ENCODE results near the gene KLF7.

DNA sequence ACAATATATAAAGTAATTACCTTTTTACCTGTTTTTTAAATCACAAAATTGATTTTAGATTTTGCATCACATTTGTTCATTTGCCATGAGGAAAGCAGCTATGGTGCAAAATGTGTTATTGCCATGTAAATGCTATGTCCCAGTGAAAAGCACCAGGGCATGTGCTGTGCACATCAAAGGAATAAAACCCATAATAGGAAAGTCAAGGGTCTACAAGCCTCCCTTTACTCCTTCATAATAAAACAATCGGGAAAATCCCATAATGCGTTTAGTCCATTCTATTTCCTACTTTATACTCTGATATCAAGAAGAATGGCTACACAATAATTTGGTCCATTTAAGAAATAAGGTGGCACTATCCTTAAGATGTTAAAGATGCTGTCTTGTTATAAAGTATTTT, 53.0 kb downstream of the KLF7 start:
- TF ChIP-seq, protein P1, sequence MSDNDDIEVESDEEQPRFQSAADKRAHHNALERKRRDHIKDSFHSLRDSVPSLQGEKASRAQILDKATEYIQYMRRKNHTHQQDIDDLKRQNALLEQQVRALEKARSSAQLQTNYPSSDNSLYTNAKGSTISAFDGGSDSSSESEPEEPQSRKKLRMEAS (IDR thresholded peaks at IDR 0.05) = no peak
- no peak for TF ChIP-seq RAD21 (IDR thresholded peaks at IDR 0.05; ENCODE audit: low read depth)
- no peak for TF ChIP-seq YY1 (IDR thresholded peaks at IDR 0.05; ENCODE audit: low read depth)
- TF ChIP-seq TCF12 (IDR thresholded peaks at IDR 0.05; ENCODE audit: low read depth) = no peak
- TF ChIP-seq TAF1 (IDR thresholded peaks at IDR 0.05; ENCODE audit: low read depth) = no peak
- no peak for TF ChIP-seq EGR1 (IDR thresholded peaks at IDR 0.05)
- TF ChIP-seq NFIC (IDR thresholded peaks at IDR 0.05) = no peak
- TF ChIP-seq EP300 (IDR thresholded peaks at IDR 0.05; ENCODE audit: borderline replicate concordance) = no peak
- TF ChIP-seq FOXM1 (IDR thresholded peaks at IDR 0.05; ENCODE audit: borderline replicate concordance, low read depth) = no peak
- no peak for TF ChIP-seq TEAD4 (IDR thresholded peaks at IDR 0.05)
- no peak for TF ChIP-seq CEBPB (IDR thresholded peaks at IDR 0.05)

Measured in Ishikawa (cell line).